K562 (cell line): ENCODE measurements around the gene COL9A3. TPM values are rescaled to one million over a fixed set of nuclear protein-coding genes. Genes with fewer than 3 reads are reported as not detected.

Source experiments
- ATAC-seq: fragments of 200-7000 bp; cut with Tn5 transposase; 3 replicates; pipeline ENCODE4 v1.9.1; 2020; ENCODE audit warnings: moderate library complexity
- BruUV-seq: library from RNA; stranded (reverse); fragments of 400-500 nt; replicated peaks from 2 replicates; lab custom pipeline; 2021; lab: Mats Ljungman, UMichigan
- CTCF ChIA-PET: fragments of 300-600 bp; formaldehyde crosslinking; extraction: SDS; loops from one replicate; lab custom pipeline; 2021; ENCODE audit warnings: low intra/inter-chr PET ratio; lab: Yijun Ruan, JAX
- POLR2A ChIA-PET: fragments of 300-600, 350-650 bp; sonication (Branson Sonifier 250); formaldehyde crosslinking; extraction: SDS; loops from one replicate; lab custom pipeline; 2021; ENCODE audit warnings: antibody characterized with exemption, inconsistent platforms; lab: Yijun Ruan, JAX
- DNase-seq, 4 experiments: peaks; one replicate each; pipeline versions ENCODE4 v3.0.0 to v3.0.0-alpha.2; 2011 to 2018; ENCODE audit warnings: low spot score in 3 of 4, mixed read lengths in 3 of 4; ENCODE audit errors: extremely low read depth in 1 of 4
- FAIRE-seq: peaks from 2 replicates; lab custom pipeline; 2011; peaks lifted over from hg19 to GRCh38; lab: Jason Lieb, UNC
- H2AFZ ChIP-seq: 2 replicates; pipeline ENCODE4 v1.6.0; 2011; ENCODE audit warnings: low read depth, low read length, control low read depth, inconsistent platforms
- H3K27ac ChIP-seq: fragments of 200-600 bp; 3 replicates; pipeline ENCODE4 v1.8.0; 2011; ENCODE audit warnings: low read depth, mild to moderate bottlenecking, control low read depth, inconsistent platforms, low read length, moderate library complexity, mixed read lengths; ENCODE audit errors: extremely low read depth
- H3K27me3 ChIP-seq, 2 experiments: fragments of 300-600 bp in 1 of 2; 2 replicates in 1 of 2; 3 replicates in 1 of 2; pipeline versions ENCODE4 v1.6.0 to v1.8.0; 2011; ENCODE audit warnings: inconsistent platforms in 2 of 2, low read length in 2 of 2, mild to moderate bottlenecking in 1 of 2, mixed read lengths in 1 of 2, moderate library complexity in 1 of 2; ENCODE audit not compliant: control insufficient read depth in 2 of 2, insufficient read depth in 2 of 2
- H3K36me3 ChIP-seq: fragments of 300-600 bp; 3 replicates; pipeline ENCODE4 v1.8.0; 2011; ENCODE audit warnings: mild to moderate bottlenecking, low read length, inconsistent platforms; ENCODE audit not compliant: control insufficient read depth, insufficient read depth
- H3K4me1 ChIP-seq, 2 experiments: fragments of 200-600 bp in 1 of 2; replicated peaks in 1 of 2; 2 replicates in 1 of 2; 3 replicates in 1 of 2; pipeline versions ENCODE4 v1.5.1 to v1.8.0; 2011; ENCODE audit warnings: inconsistent platforms in 2 of 2, low read length in 2 of 2, mild to moderate bottlenecking in 1 of 2, mixed read lengths in 1 of 2, moderate library complexity in 1 of 2; ENCODE audit not compliant: control insufficient read depth in 2 of 2, insufficient read depth in 2 of 2
- H3K4me2 ChIP-seq: 2 replicates; pipeline ENCODE4 v1.6.1; 2011; ENCODE audit warnings: low read length, control low read depth, inconsistent platforms, mixed read lengths; ENCODE audit not compliant: insufficient read depth
- H3K4me3 ChIP-seq: fragments of 200-600 bp; sonication (generic), shearing (Covaris generic); 2 replicates; pipeline ENCODE4 v1.5.1; 2016; ENCODE audit warnings: control low read depth, inconsistent platforms
- H3K79me2 ChIP-seq: fragments of 200-600 bp; 3 replicates; pipeline ENCODE4 v1.8.0; 2011; ENCODE audit warnings: low read length, inconsistent platforms; ENCODE audit not compliant: control insufficient read depth, insufficient read depth
- H3K9ac ChIP-seq, 2 experiments: 2 replicates each; pipeline versions ENCODE4 v1.6.0 to v1.6.1; 2011; ENCODE audit warnings: low read depth in 2 of 2, low read length in 2 of 2, control low read depth in 1 of 2, inconsistent platforms in 1 of 2, mild to moderate bottlenecking in 1 of 2, mixed read lengths in 1 of 2; ENCODE audit not compliant: insufficient read depth in 1 of 2
- H3K9me1 ChIP-seq: one replicate; pipeline ENCODE4 v1.6.0; 2011; ENCODE audit warnings: inconsistent platforms, mild to moderate bottlenecking, low read length, moderate library complexity; ENCODE audit not compliant: control insufficient read depth, insufficient read depth
- H3K9me3 ChIP-seq: replicated peaks from 2 replicates; pipeline ENCODE4 v1.5.1; 2011; ENCODE audit warnings: low read depth, low read length, inconsistent platforms; ENCODE audit not compliant: control insufficient read depth, insufficient read depth
- H4K20me1 ChIP-seq: replicated peaks from 2 replicates; pipeline ENCODE4 v1.6.1; 2011; ENCODE audit warnings: low read length, inconsistent platforms, mixed read lengths; ENCODE audit not compliant: control insufficient read depth, insufficient read depth
- CBFA2T2 ChIP-seq: fragments of 450-650 bp; conservative IDR thresholded peaks from 2 replicates; pipeline ENCODE4 v1.6.1; 2017; ENCODE audit warnings: mild to moderate bottlenecking
- CBFA2T3 ChIP-seq: fragments of 450-650 bp; IDR thresholded peaks from 2 replicates; pipeline ENCODE4 v1.6.1; 2017
- DMBX1 ChIP-seq: fragments of 250-450 bp; sonication (Bioruptor Pico); IDR thresholded peaks from 2 replicates; pipeline ENCODE4 v1.8.0; 2022; ENCODE audit warnings: inconsistent platforms, mild to moderate bottlenecking, moderate library complexity, borderline replicate concordance
- HDAC2 ChIP-seq: fragments of 450-650 bp; IDR thresholded peaks from 2 replicates; pipeline ENCODE4 v1.6.1; 2016; ENCODE audit warnings: mild to moderate bottlenecking
- HDGF ChIP-seq: fragments of 450-650 bp; IDR thresholded peaks from 2 replicates; pipeline ENCODE4 v1.6.1; 2016
- KDM1A ChIP-seq, 2 experiments: fragments of 450-650 bp; IDR thresholded peaks; 2 replicates each; pipeline ENCODE4 v1.6.1; 2016; ENCODE audit warnings: mild to moderate bottlenecking in 2 of 2
- RCOR1 ChIP-seq, 2 experiments: IDR thresholded peaks; 2 replicates each; pipeline ENCODE4 v1.6.1; 2012; ENCODE audit warnings: low read depth in 2 of 2, low read length in 2 of 2, borderline replicate concordance in 1 of 2, improper control_type of control experiment in 1 of 2
- SP1 ChIP-seq: sonication (generic); formaldehyde crosslinking; IDR thresholded peaks from 2 replicates; pipeline ENCODE4 v1.8.1; 2022; ENCODE audit warnings: mild to moderate bottlenecking, missing genetic modification reagents
- TAL1 ChIP-seq: fragments of 450-650 bp; IDR thresholded peaks from 2 replicates; pipeline ENCODE4 v1.6.1; 2016; ENCODE audit warnings: mild to moderate bottlenecking
- WGBS: fragments of 100-300 bp; shearing (Covaris generic); methylation state at CpG from one replicate; pipeline ENCODE4 v1.1.6; 2016; ENCODE audit warnings: low coverage, mixed read lengths; ENCODE audit not compliant: insufficient coverage; ENCODE audit errors: missing lambda C conversion rate; 5-methylcytosine and 5-hydroxymethylcytosine counted together
- in situ Hi-C: fragments of 300-500 bp; cut with MboI; formaldehyde crosslinking; loops from 4 replicates; pipeline ENCODE4 v1.15.0; 2018; ENCODE audit warnings: inconsistent platforms, mixed read lengths
- intact Hi-C: fragments of 100-400 bp; cut with micrococcal nuclease; formaldehyde crosslinking; loops from 2 replicates; pipeline ENCODE4 v1.14.2; 2022
- polyA plus RNA-seq, 8 experiments: library from polyadenylated mRNA; depleted of rRNA in 4 of 8; stranded (reverse) in 5 of 8; unstranded in 3 of 8; fragments of >200 nt; fragmentation: Nextera tagmentation in 2 of 8; fragmentation: Illumina TruSeq in 1 of 8; extraction: Ambion mirVana in 2 of 8; extraction: Trizol in 1 of 8; gene quantifications; 2 replicates each; pipeline versions ENCODE4 v1.2.1 to v1.2.3, GENCODE V29; 2011 to 2014; ENCODE audit warnings: inconsistent platforms in 1 of 8, missing spikeins in 1 of 8
- total RNA-seq, 7 experiments: library from RNA; depleted of rRNA in 6 of 7; stranded (reverse); fragments of >200 nt in 6 of 7; fragmentation: Illumina TruSeq in 2 of 7; extraction: Trizol in 2 of 7; gene quantifications; 2 replicates each; pipeline versions ENCODE4 v1.2.1 to v1.2.3, GENCODE V29; 2011 to 2021; ENCODE audit warnings: low replicate concordance in 1 of 7
- TF ChIP-seq, protein P1 (sequence below): fragments of 450-650 bp; IDR thresholded peaks from 2 replicates; pipeline ENCODE4 v1.6.1; 2017; ENCODE audit warnings: antibody characterized with exemption

The COL9A3 gene
- total and polyA plus RNA-seq, 9 of the 15 experiments (the other 6 are each of a cell fraction or from before 2014, with no cell fraction given) = 0.14 to 3.6 (median 0.88) TPM; not detected in 1

DNA sequence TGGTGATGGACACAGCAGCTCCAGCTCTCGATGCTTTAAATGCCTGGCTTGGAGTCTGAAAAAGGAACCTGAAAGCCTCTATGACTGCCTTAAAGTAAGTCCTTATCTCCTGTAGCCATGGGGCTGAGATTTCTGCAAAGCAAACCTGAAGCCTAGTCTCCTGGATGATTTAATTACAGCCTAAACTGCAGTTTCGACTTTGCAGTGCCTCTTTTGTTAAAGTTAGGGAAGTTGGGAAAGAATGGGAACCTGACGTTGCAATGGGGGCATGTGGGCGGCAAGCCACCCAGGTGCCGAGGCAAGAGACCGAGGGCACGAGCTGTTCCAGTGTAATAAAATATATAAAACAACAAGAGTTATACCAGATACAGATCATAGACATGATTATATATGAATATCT, 56.4 kb downstream of the COL9A3 start:
- intact Hi-C loops = loop anchor here (1.0 to 10.0 kb wide), 2 partner anchors 11 to 48 kb away; no protein-coding TSS in a partner anchor
- in situ Hi-C loops = no loop called here

More for the DNA sequence above, 56.4 kb downstream of the COL9A3 start:
- ATAC-seq (no peak), FAIRE-seq (no peak), DNase-seq (peak in 1 of 4 experiments; percentile 28)
- Histone ChIP-seq H3K9me1 (no peaks in the 10 kb centered on the region), H3K27me3 (no peaks in the 10 kb centered on the region), H3K9me3 (no peaks in the 10 kb centered on the region), H3K4me2 (peak overlapping the region; percentile 60), H3K4me3 (no peak overlapping the region), H3K9ac (no peak overlapping the region; a peak in 1 of 4 replicates), H2AFZ (no peak overlapping the region; the same call in 1 of the 2 replicates), H3K4me1 (peaks cover 22 to 41% of the 10 kb centered on the region in 2 experiments), H3K36me3 (no peaks in the 10 kb centered on the region), H4K20me1 (no peaks in the 10 kb centered on the region), H3K27ac (peak overlapping the region; percentile 98; the same call in 2 of the 3 replicates), H3K79me2 (no peaks in the 10 kb centered on the region)
- 33% methylated on average over 7 of the region's 7 CpGs for WGBS
- TF ChIP-seq RCOR1 (IDR thresholded peaks at IDR 0.05; ENCODE audit: borderline replicate concordance in 1 of 2, low read depth in 2 of 2, low read length in 2 of 2) (peak; percentile 43 to 66; a peak in 2 of 4 replicates), KDM1A (IDR thresholded peaks at IDR 0.05) (peak; percentile 61 to 63; a peak in 3 of 4 replicates), TAL1 (peak; percentile 15; the same call in 1 of the 2 replicates), DMBX1 (CRISPR knock-in tag) (no peak), CBFA2T2 (peak; percentile 24; the same call in 1 of the 2 replicates), SP1 (peak; percentile 21; the same call in 1 of the 2 replicates), CBFA2T3 (peak; percentile 46), HDGF (0 out of 2 replicates have a peak, but pooled peaks have one; percentile 33), HDAC2 (peak; percentile 52; the same call in 1 of the 2 replicates)
- TF ChIP-seq, protein P1, sequence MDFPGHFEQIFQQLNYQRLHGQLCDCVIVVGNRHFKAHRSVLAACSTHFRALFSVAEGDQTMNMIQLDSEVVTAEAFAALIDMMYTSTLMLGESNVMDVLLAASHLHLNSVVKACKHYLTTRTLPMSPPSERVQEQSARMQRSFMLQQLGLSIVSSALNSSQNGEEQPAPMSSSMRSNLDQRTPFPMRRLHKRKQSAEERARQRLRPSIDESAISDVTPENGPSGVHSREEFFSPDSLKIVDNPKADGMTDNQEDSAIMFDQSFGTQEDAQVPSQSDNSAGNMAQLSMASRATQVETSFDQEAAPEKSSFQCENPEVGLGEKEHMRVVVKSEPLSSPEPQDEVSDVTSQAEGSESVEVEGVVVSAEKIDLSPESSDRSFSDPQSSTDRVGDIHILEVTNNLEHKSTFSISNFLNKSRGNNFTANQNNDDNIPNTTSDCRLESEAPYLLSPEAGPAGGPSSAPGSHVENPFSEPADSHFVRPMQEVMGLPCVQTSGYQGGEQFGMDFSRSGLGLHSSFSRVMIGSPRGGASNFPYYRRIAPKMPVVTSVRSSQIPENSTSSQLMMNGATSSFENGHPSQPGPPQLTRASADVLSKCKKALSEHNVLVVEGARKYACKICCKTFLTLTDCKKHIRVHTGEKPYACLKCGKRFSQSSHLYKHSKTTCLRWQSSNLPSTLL = no peak
- ChIA-PET POLR2A (interaction anchor here (0.6 to 2.8 kb wide), 4 partner anchors 11 to 354 kb away, joined by 3 to 11 read pairs (median 7); partner anchors contain the start of genes GID8 and TCFL5), CTCF (interaction anchor here (0.7 kb wide), 1 partner anchor 135 kb away, joined by 3 read pairs; no protein-coding TSS in a partner anchor)
- no TSS peak for BruUV-seq
